Stomach (tissue), 4 donors: ENCODE measurements around the gene CXCR3.
"Not testable (repeated sequence)": the region's sequence is repeated elsewhere in the genome, so short reads cannot be mapped to it uniquely, and the experiment has no call there.

Source experiments
- CTCF ChIP-seq, 7 experiments: fragments of 450-650 bp in 4 of 7; fragments of 200-600 bp in 3 of 7; sonication (generic) in 3 of 7; IDR thresholded peaks; one replicate each; pipeline ENCODE4 v1.5.1; 2016 to 2019; ENCODE audit warnings: antibody characterized with exemption in 7 of 7, control low read depth in 2 of 7, mild to moderate bottlenecking in 1 of 7
- POLR2A ChIP-seq, 4 donors: fragments of 450-650 bp; IDR thresholded peaks; one replicate each; pipeline ENCODE4 v1.6.1; 2016; ENCODE audit warnings: antibody characterized with exemption in 4 of 4, control low read depth in 2 of 4, mild to moderate bottlenecking in 1 of 4, moderate library complexity in 1 of 4
- POLR2AphosphoS5 ChIP-seq, 3 donors: sonication (generic); formaldehyde crosslinking; IDR thresholded peaks; one replicate each; pipeline ENCODE4 v1.6.1; 2016; ENCODE audit warnings: antibody characterized with exemption in 3 of 3

- not testable (repeated sequence) for TF ChIP-seq CTCF, POLR2AphosphoS5, POLR2A (IDR thresholded peaks at IDR 0.05)
Measured at GRCh38 chrX:71593210-71593609, 25.1 kb downstream of the CXCR3 start.
